ENCODE data around the gene EGLN3.
A peak's percentile ranks its signal among the peaks of the same experiment; 100 is the strongest.

Gene EGLN3

DNA sequence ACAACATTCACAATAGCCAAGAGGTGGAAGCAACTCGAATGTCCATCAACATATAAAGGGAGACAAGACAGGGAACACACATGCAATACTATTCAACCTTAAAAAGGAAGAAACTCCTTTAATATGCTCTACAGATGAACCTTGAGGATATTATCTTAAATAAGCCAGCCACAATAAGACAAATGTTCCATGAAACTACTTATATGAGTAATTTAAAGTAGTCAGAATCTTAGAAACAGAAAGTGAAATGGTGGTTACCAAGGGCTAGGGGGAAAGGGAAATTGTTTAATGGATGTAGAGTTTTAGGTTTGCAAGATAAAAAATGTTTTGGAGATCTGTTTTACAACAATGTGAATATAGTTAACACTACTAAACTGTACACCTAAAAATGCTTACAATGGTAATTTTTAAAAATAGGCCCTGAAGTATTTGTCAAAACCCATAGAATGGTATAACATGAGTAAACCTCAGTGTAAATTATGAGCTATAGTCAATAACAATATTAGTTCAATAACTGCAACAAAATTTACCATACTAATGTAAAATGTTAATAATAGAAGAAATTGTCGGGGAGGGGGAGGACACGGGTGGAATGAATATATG, 71.1 kb downstream of the EGLN3 start:
- Histone ChIP-seq H3K27ac (ENCODE audit: extremely low read depth, low read depth, low read length) (no peak overlapping the region), H3K36me3 (ENCODE audit: control insufficient read depth in 2 of 2, insufficient read depth in 1 of 2, low read length in 2 of 2) (no peaks in the 10 kb centered on the region), H3K9me3 (ENCODE audit: control insufficient read depth, insufficient read depth, low read depth, low read length) (no peaks in the 10 kb centered on the region; the same call in 1 of the 2 replicates), H3K4me1 (ENCODE audit: control insufficient read depth, insufficient read depth, low read length) (no peaks in the 10 kb centered on the region), H3K4me3 (ENCODE audit: low read depth, low read length) (no peak overlapping the region)
- TF ChIP-seq, protein P1, sequence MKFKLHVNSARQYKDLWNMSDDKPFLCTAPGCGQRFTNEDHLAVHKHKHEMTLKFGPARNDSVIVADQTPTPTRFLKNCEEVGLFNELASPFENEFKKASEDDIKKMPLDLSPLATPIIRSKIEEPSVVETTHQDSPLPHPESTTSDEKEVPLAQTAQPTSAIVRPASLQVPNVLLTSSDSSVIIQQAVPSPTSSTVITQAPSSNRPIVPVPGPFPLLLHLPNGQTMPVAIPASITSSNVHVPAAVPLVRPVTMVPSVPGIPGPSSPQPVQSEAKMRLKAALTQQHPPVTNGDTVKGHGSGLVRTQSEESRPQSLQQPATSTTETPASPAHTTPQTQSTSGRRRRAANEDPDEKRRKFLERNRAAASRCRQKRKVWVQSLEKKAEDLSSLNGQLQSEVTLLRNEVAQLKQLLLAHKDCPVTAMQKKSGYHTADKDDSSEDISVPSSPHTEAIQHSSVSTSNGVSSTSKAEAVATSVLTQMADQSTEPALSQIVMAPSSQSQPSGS (tag by site-specific recombination; IDR thresholded peaks at IDR 0.05; ENCODE audit: low read depth) = no peak
- TF ChIP-seq ZNF239 (tag by site-specific recombination; IDR thresholded peaks at IDR 0.05) (no peak), GFI1B (tag by site-specific recombination; IDR thresholded peaks at IDR 0.05) (no peak), BCL11B (tag by site-specific recombination; IDR thresholded peaks at IDR 0.05; ENCODE audit: low read depth) (no peak), ZNF785 (tag by site-specific recombination; IDR thresholded peaks at IDR 0.05) (no peak), ZNF335 (tag by site-specific recombination; conservative IDR thresholded peaks at IDR 0.05) (no peak), MEIS1 (CRISPR knock-in tag; IDR thresholded peaks at IDR 0.05; ENCODE audit: borderline replicate concordance) (no peak), ZNF391 (tag by site-specific recombination; IDR thresholded peaks at IDR 0.05; ENCODE audit: borderline replicate concordance, low read depth) (no peak), EGR2 (tag by site-specific recombination; IDR thresholded peaks at IDR 0.05; ENCODE audit: low read depth) (no peak), ZNF19 (tag by site-specific recombination; IDR thresholded peaks at IDR 0.05; ENCODE audit: low read depth) (no peak), WT1 (tag by site-specific recombination; IDR thresholded peaks at IDR 0.05) (no peak), ZNF76 (tag by site-specific recombination; IDR thresholded peaks at IDR 0.05; ENCODE audit: borderline replicate concordance, low read depth) (no peak), ZNF529 (tag by site-specific recombination; IDR thresholded peaks at IDR 0.05; ENCODE audit: insufficient replicate concordance) (no peak), TRIM28 (IDR thresholded peaks at IDR 0.05; ENCODE audit: borderline replicate concordance, low read length) (no peak), ZNF37A (tag by site-specific recombination; IDR thresholded peaks at IDR 0.05) (no peak), ZNF10 (tag by site-specific recombination; IDR thresholded peaks at IDR 0.05) (no peak), KLF7 (tag by site-specific recombination; IDR thresholded peaks at IDR 0.05; ENCODE audit: borderline replicate concordance) (no peak), REPIN1 (tag by site-specific recombination; IDR thresholded peaks at IDR 0.05; ENCODE audit: low read depth) (no peak)
- TF ChIP-seq, protein P2, sequence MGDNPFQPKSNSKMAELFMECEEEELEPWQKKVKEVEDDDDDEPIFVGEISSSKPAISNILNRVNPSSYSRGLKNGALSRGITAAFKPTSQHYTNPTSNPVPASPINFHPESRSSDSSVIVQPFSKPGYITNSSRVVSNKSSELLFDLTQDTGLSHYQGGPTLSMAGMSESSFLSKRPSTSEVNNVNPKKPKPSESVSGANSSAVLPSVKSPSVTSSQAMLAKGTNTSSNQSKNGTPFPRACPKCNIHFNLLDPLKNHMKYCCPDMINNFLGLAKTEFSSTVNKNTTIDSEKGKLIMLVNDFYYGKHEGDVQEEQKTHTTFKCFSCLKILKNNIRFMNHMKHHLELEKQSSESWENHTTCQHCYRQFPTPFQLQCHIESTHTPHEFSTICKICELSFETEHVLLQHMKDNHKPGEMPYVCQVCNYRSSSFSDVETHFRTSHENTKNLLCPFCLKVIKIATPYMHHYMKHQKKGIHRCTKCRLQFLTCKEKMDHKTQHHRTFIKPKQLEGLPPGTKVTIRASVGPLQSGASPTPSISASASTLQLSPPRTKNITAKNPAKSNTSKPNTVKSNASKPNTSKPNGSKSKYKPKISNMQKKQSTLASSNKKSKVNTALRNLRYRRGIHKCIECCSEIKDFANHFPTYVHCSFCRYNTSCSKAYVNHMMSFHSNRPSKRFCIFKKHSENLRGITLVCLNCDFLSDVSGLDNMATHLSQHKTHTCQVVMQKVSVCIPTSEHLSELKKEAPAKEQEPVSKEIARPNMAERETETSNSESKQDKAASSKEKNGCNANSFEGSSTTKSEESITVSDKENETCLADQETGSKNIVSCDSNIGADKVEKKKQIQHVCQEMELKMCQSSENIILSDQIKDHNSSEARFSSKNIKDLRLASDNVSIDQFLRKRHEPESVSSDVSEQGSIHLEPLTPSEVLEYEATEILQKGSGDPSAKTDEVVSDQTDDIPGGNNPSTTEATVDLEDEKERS (tag by site-specific recombination; IDR thresholded peaks at IDR 0.05) = no peak
- ChIA-PET POLR2A (no interaction called here), CTCF (interaction anchor here (0.6 kb wide), 1 partner anchor 441 kb away, joined by 6 read pairs; no protein-coding TSS in a partner anchor)

DNA sequence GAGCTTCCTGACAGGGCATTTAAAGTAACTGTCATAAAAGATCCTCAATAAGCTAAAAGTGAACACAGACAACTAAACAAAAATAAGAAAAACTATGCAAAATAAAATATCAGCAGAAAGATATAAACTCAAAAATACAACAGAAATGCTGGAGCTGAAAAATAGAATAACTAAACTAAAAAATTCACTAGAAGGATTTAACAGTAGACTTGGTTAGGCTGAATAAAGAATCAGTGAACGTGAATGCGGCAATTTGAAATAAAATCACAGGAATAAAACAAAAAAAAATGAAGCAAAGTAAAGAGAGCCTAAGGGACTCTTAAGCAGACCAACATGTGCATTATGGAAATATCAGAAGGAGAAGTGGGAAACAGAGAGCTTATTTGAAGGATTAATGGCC, 74.6 kb downstream of the EGLN3 start:
- H3K9me3 ChIP-seq (ENCODE audit: control insufficient read depth, insufficient read depth, low read depth, low read length) = no peaks in the 10 kb centered on the region
- ChIA-PET POLR2A (no interaction called here), CTCF (interaction anchor here (1.0 kb wide), 1 partner anchor 27 kb away, joined by 3 read pairs; no protein-coding TSS in a partner anchor)

More for the DNA sequence above, 74.6 kb downstream of the EGLN3 start:
- Histone ChIP-seq H3K27ac (ENCODE audit: extremely low read depth, low read depth, low read length) (no peak overlapping the region), H3K4me3 (ENCODE audit: low read depth, low read length) (no peak overlapping the region), H3K36me3 (ENCODE audit: control insufficient read depth in 2 of 2, insufficient read depth in 1 of 2, low read length in 2 of 2) (no peaks in the 10 kb centered on the region), H3K4me1 (ENCODE audit: control insufficient read depth, insufficient read depth, low read length) (no peaks in the 10 kb centered on the region)
- TF ChIP-seq, protein P3, sequence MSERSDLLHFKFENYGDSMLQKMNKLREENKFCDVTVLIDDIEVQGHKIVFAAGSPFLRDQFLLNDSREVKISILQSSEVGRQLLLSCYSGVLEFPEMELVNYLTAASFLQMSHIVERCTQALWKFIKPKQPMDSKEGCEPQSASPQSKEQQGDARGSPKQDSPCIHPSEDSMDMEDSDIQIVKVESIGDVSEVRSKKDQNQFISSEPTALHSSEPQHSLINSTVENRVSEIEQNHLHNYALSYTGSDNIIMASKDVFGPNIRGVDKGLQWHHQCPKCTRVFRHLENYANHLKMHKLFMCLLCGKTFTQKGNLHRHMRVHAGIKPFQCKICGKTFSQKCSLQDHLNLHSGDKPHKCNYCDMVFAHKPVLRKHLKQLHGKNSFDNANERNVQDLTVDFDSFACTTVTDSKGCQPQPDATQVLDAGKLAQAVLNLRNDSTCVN (tag by site-specific recombination; optimal IDR thresholded peaks at IDR 0.05) = no peak
- TF ChIP-seq ZNF610 (tag by site-specific recombination; IDR thresholded peaks at IDR 0.05; ENCODE audit: borderline replicate concordance) = no peak
- TF ChIP-seq ZNF510 (tag by site-specific recombination; IDR thresholded peaks at IDR 0.05; ENCODE audit: insufficient replicate concordance) = no peak
- no peak for TF ChIP-seq HOXC10 (CRISPR knock-in tag; IDR thresholded peaks at IDR 0.05)
- no peak for TF ChIP-seq ZBTB17 (tag by site-specific recombination; IDR thresholded peaks at IDR 0.05)
- TF ChIP-seq, protein P4, sequence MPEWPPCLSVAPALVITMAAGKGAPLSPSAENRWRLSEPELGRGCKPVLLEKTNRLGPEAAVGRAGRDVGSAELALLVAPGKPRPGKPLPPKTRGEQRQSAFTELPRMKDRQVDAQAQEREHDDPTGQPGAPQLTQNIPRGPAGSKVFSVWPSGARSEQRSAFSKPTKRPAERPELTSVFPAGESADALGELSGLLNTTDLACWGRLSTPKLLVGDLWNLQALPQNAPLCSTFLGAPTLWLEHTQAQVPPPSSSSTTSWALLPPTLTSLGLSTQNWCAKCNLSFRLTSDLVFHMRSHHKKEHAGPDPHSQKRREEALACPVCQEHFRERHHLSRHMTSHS (tag by site-specific recombination; IDR thresholded peaks at IDR 0.05) = no peak
- TF ChIP-seq, protein P5, sequence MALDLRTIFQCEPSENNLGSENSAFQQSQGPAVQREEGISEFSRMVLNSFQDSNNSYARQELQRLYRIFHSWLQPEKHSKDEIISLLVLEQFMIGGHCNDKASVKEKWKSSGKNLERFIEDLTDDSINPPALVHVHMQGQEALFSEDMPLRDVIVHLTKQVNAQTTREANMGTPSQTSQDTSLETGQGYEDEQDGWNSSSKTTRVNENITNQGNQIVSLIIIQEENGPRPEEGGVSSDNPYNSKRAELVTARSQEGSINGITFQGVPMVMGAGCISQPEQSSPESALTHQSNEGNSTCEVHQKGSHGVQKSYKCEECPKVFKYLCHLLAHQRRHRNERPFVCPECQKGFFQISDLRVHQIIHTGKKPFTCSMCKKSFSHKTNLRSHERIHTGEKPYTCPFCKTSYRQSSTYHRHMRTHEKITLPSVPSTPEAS (tag by site-specific recombination; IDR thresholded peaks at IDR 0.05) = no peak
- TF ChIP-seq SETDB1 (IDR thresholded peaks at IDR 0.05; ENCODE audit: insufficient read length, low read length) = peak; percentile 87

All from HEK293 (cell line).